A549 (cell line): ENCODE data around the gene TRAPPC5. TPM values are rescaled to one million over a fixed set of nuclear protein-coding genes. Genes with fewer than 3 reads are reported as not detected.

Source experiments
- ATAC-seq, 2 experiments: fragments of 200-7000 bp in 1 of 2; fragments of >200 bp in 1 of 2; cut with Nextera tagmentation in 1 of 2; cut with Tn5 transposase in 1 of 2; 3 replicates each; pipeline versions ENCODE4 v1.8.0 to v1.9.1; 2018 to 2020; ENCODE audit warnings: mild to moderate bottlenecking in 1 of 2, moderate library complexity in 1 of 2
- CTCF ChIA-PET: fragments of 300-600 bp; sonication (Branson Sonifier 250); formaldehyde crosslinking; extraction: SDS; loops from one replicate; lab custom pipeline; 2021; ENCODE audit warnings: antibody characterized with exemption, inconsistent platforms; lab: Yijun Ruan, JAX
- POLR2A ChIA-PET: fragments of 350-600 bp; formaldehyde crosslinking; extraction: SDS; loops from one replicate; lab custom pipeline; 2021; ENCODE audit warnings: antibody characterized with exemption, inconsistent platforms; lab: Yijun Ruan, JAX
- DNase-seq, 2 experiments: peaks; one replicate each; pipeline versions ENCODE4 v3.0.0 to v3.0.0-alpha.2; 2011 to 2016; ENCODE audit warnings: low read depth in 1 of 2, low spot score in 1 of 2
- FAIRE-seq: peaks from 2 replicates; lab custom pipeline; 2011; peaks lifted over from hg19 to GRCh38; lab: Jason Lieb, UNC
- H3K27ac ChIP-seq, 2 experiments: fragments of >200 bp; sonication (Bioruptor Twin); formaldehyde crosslinking; 3 replicates each; pipeline ENCODE4 v1.5.1; 2016 to 2017
- H3K4me1 ChIP-seq: fragments of >200 bp; sonication (Bioruptor Twin); formaldehyde crosslinking; 3 replicates; pipeline ENCODE4 v1.6.1; 2016
- H3K4me2 ChIP-seq: fragments of >200 bp; sonication (Bioruptor Twin); formaldehyde crosslinking; 3 replicates; pipeline ENCODE4 v1.6.1; 2016
- H3K4me3 ChIP-seq: fragments of >200 bp; sonication (Bioruptor Twin); formaldehyde crosslinking; 3 replicates; pipeline ENCODE4 v1.5.1; 2016
- H3K9me3 ChIP-seq: fragments of >200 bp; sonication (Bioruptor Twin); formaldehyde crosslinking; 3 replicates; pipeline ENCODE4 v1.6.1; 2016
- BHLHE40 ChIP-seq: IDR thresholded peaks from 2 replicates; pipeline ENCODE4 v1.6.1; 2012; ENCODE audit warnings: low read depth, low read length, inconsistent platforms
- CHD2 ChIP-seq: fragments of 150-350 bp; IDR thresholded peaks from 2 replicates; pipeline ENCODE4 v1.6.1; 2014; ENCODE audit warnings: low read length; ENCODE audit not compliant: partially characterized antibody
- CHD4 ChIP-seq: fragments of 200-600 bp; sonication (generic); IDR thresholded peaks from 2 replicates; pipeline ENCODE4 v1.6.1; 2016; ENCODE audit warnings: antibody characterized with exemption, mild to moderate bottlenecking, borderline replicate concordance
- E2F6 ChIP-seq: IDR thresholded peaks from 2 replicates; pipeline ENCODE4 v1.6.1; 2012; ENCODE audit warnings: low read depth, borderline replicate concordance
- HDAC2 ChIP-seq: fragments of 200-600 bp; sonication (generic); IDR thresholded peaks from 2 replicates; pipeline ENCODE4 v1.6.1; 2016
- HEYL ChIP-seq: fragments of 250-450 bp; sonication (Bioruptor Pico); IDR thresholded peaks from 2 replicates; pipeline ENCODE4 v1.8.0; 2021; ENCODE audit warnings: mild to moderate bottlenecking, moderate library complexity
- HOXA7 ChIP-seq: fragments of 250-450 bp; sonication (Bioruptor Pico); IDR thresholded peaks from 2 replicates; pipeline ENCODE4 v1.5.0; 2020; ENCODE audit warnings: mild to moderate bottlenecking, moderate library complexity
- HOXB5 ChIP-seq: fragments of 250-450 bp; sonication (Bioruptor Pico); IDR thresholded peaks from 2 replicates; pipeline ENCODE4 v1.5.0; 2020; ENCODE audit warnings: mild to moderate bottlenecking, moderate library complexity
- KDM5A ChIP-seq: fragments of 200-600 bp; sonication (generic); IDR thresholded peaks from 2 replicates; pipeline ENCODE4 v1.6.1; 2016; ENCODE audit warnings: antibody characterized with exemption, mild to moderate bottlenecking
- MAX ChIP-seq: IDR thresholded peaks from 2 replicates; pipeline ENCODE4 v1.6.1; 2012
- MYC ChIP-seq: IDR thresholded peaks from 2 replicates; pipeline ENCODE4 v1.6.1; 2012; ENCODE audit warnings: mild to moderate bottlenecking, inconsistent platforms, low read length, improper control_type of control experiment, borderline replicate concordance
- NFE2L2 ChIP-seq: fragments of 150-350 bp; conservative IDR thresholded peaks from 2 replicates; pipeline ENCODE4 v1.6.1; 2014; ENCODE audit warnings: low read length
- NR3C1 ChIP-seq: fragments of >200 bp; sonication (Bioruptor Twin); formaldehyde crosslinking; IDR thresholded peaks from 3 replicates; pipeline ENCODE4 v1.6.1; 2017
- PBX3 ChIP-seq: IDR thresholded peaks from 2 replicates; pipeline ENCODE4 v1.6.1; 2012
- PHF8 ChIP-seq: fragments of 200-600 bp; sonication (generic); IDR thresholded peaks from 2 replicates; pipeline ENCODE4 v1.6.1; 2016; ENCODE audit warnings: low read depth, mild to moderate bottlenecking, antibody characterized with exemption, moderate library complexity, borderline replicate concordance
- POLR2A ChIP-seq: IDR thresholded peaks from 2 replicates; pipeline ENCODE4 v1.6.1; 2012; ENCODE audit warnings: mild to moderate bottlenecking, low read length
- POLR2AphosphoS2 ChIP-seq: conservative IDR thresholded peaks from 2 replicates; pipeline ENCODE4 v1.6.1; 2012; ENCODE audit warnings: low read length, improper control_type of control experiment, inconsistent platforms
- RCOR1 ChIP-seq: fragments of 150-350 bp; IDR thresholded peaks from 2 replicates; pipeline ENCODE4 v1.6.1; 2014; ENCODE audit warnings: antibody characterized with exemption, low read length, low read depth
- SMC3 ChIP-seq: fragments of >200 bp; sonication (Bioruptor Twin); formaldehyde crosslinking; IDR thresholded peaks from 3 replicates; pipeline ENCODE4 v1.6.1; 2018; ENCODE audit warnings: inconsistent platforms
- TFCP2L1 ChIP-seq: fragments of 250-450 bp; sonication (Bioruptor Pico); IDR thresholded peaks from 2 replicates; pipeline ENCODE4 v1.5.0; 2021; ENCODE audit warnings: mild to moderate bottlenecking
- TP53 ChIP-seq: fragments of 250-450 bp; sonication (Bioruptor Pico); IDR thresholded peaks from 2 replicates; pipeline ENCODE4 v1.5.0; 2021; ENCODE audit warnings: mild to moderate bottlenecking, moderate library complexity
- WGBS: methylation state at CpG from one replicate; pipeline ENCODE4 v1.1.6; 2017; ENCODE audit errors: missing lambda C conversion rate; 5-methylcytosine and 5-hydroxymethylcytosine counted together
- polyA plus RNA-seq, 4 experiments: library from polyadenylated mRNA; depleted of rRNA in 3 of 4; stranded (reverse); fragments of >200 nt; fragmentation: RNase III in 1 of 4; extraction: RNeasy Plus Mini Kit Qiagen cat#74134 plus additional on column Dnase treatment in 1 of 4; gene quantifications; 2 replicates in 3 of 4; 3 replicates in 1 of 4; pipeline ENCODE4 v1.2.3, GENCODE V29; 2011 to 2017
- TF ChIP-seq, protein P1 (sequence below): fragments of 250-450 bp; sonication (Bioruptor Pico); IDR thresholded peaks from 2 replicates; pipeline ENCODE4 v1.5.0; 2021; ENCODE audit warnings: mild to moderate bottlenecking, moderate library complexity, borderline replicate concordance
- TF ChIP-seq, protein P2 (sequence below): fragments of >200 bp; sonication (Bioruptor Twin); formaldehyde crosslinking; IDR thresholded peaks from 2 replicates; pipeline ENCODE4 v1.6.1; 2016

The TRAPPC5 gene
- polyA plus RNA-seq, 2 of the 4 experiments (the other 2 are of a cell fraction), result 31.6 to 59.8 TPM

DNA sequence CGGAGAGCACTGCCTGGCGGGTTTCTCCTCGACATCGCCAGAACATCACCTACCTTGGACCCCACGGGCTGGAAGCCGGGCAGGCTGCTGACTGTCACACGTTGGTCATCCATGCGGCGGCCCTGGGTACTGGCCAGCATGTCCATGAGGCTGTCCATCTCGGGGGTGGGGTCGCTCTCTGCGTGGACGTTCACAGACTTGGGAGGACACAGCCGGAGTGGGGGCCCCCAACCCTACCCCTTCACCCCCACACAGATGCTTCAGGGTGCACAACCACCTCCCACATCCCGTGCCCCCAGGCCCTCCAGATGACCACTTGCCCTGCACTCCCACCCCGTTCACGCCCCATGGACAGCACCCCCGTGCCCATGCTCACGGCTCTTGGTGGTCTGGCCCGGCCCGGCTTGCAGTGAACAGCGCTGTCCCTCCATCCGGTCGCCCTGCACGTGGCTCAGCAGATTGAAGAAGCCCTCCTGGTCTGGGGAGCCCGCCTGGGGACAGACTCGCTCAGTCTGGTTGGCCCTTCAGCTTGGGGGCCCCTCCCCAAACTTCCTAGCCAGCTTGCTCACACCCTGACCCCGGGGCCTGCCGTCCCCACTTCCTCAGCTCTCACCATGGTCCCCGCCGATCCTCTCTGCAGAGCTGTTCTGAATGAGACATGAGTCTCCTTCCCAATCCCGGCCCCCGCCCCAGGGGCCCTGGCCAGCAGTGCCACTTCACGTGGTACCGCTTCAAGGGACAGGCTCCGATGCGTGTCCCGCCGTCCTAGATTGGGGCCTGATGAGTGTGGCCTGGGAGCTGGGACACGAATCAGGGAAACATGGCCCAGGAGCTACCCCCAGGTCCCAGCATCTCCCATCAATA is 48.1 kb upstream of the TRAPPC5 start:
- Histone ChIP-seq H3K27ac (no peak overlapping the region), H3K4me3 (no peak overlapping the region), H3K9me3 (no peaks in the 10 kb centered on the region), H3K4me2 (no peak overlapping the region), H3K4me1 (peaks cover 14% of the 10 kb centered on the region; the same call in 1 of the 3 replicates)
- POLR2A ChIA-PET, result interaction anchor here (2.3 kb wide), 1 partner anchor 8 kb away, joined by 6 read pairs; no protein-coding TSS in a partner anchor
- TF ChIP-seq MYC, result no peak
- TF ChIP-seq, protein P1, sequence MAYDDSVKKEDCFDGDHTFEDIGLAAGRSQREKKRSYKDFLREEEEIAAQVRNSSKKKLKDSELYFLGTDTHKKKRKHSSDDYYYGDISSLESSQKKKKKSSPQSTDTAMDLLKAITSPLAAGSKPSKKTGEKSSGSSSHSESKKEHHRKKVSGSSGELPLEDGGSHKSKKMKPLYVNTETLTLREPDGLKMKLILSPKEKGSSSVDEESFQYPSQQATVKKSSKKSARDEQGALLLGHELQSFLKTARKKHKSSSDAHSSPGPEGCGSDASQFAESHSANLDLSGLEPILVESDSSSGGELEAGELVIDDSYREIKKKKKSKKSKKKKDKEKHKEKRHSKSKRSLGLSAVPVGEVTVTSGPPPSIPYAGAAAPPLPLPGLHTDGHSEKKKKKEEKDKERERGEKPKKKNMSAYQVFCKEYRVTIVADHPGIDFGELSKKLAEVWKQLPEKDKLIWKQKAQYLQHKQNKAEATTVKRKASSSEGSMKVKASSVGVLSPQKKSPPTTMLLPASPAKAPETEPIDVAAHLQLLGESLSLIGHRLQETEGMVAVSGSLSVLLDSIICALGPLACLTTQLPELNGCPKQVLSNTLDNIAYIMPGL (CRISPR knock-in tag), result no peak
- TF ChIP-seq CHD4, result no peak
- no peak for TF ChIP-seq KDM5A
- no peak for TF ChIP-seq NFE2L2
- TF ChIP-seq MAX, result no peak
- DNase-seq (no peak), FAIRE-seq (no peak), ATAC-seq (no peak)
- WGBS, result 87% methylated on average over 15 of the region's 40 CpGs
- CTCF ChIA-PET, result interaction anchor here (1.3 to 2.2 kb wide), 2 partner anchors 48 to 64 kb away, joined by 5 to 12 read pairs; partner anchors contain the start of gene TRAPPC5

- CTCF ChIA-PET, result interaction anchor here (1.0 to 2.2 kb wide), 2 partner anchors 65 to 166 kb away, joined by 3 to 12 read pairs; no protein-coding TSS in a partner anchor
- POLR2A ChIA-PET, result interaction anchor here (2.3 kb wide), 1 partner anchor 9 kb away, joined by 6 read pairs; no protein-coding TSS in a partner anchor
Measured at GRCh38 chr19:7633698-7634097, 46.9 kb upstream of the TRAPPC5 start, which contains the start of gene PCP2. Gene PCP2 (minus strand): TSS chr19:7633719. CDS start chr19:7633457, 262 bp downstream.

GRCh38 chr19:7635670-7636069 is 45.0 kb upstream of the TRAPPC5 start:
- ChIA-PET POLR2A (no interaction called here), CTCF (no interaction called here)
- no peak for FAIRE-seq

More at GRCh38 chr19:7633698-7634097, 46.9 kb upstream of the TRAPPC5 start, which contains the start of gene PCP2:
- Histone ChIP-seq H3K4me2 (no peak within 1 kb of the TSS), H3K9me3 (no peaks in the 10 kb centered on the region), H3K4me3 (no peak within 1 kb of the TSS), H3K4me1 (peaks cover 7% of the 10 kb centered on the region; the same call in 1 of the 3 replicates), H3K27ac (no peak within 1 kb of the TSS)
- TF ChIP-seq TP53, result no peak
- TF ChIP-seq HOXA7 (CRISPR knock-in tag), result no peak
- no peak for TF ChIP-seq SMC3
- no peak for TF ChIP-seq POLR2A
- TF ChIP-seq POLR2AphosphoS2, result no peak
- DNase-seq (no peak), FAIRE-seq (no peak), ATAC-seq (no peak)
- no CpG with 5 or more reads among the region's 2 CpGs for WGBS

GRCh38 chr19:7636317-7636690 is 44.3 kb upstream of the TRAPPC5 start:
- no peak for FAIRE-seq
- H3K4me3 ChIP-seq, result peak overlapping the region; percentile 64
- POLR2A ChIA-PET, result no interaction called here
- 81% methylated on average over 10 of the region's 16 CpGs for WGBS
- H3K27ac ChIP-seq, result peak overlapping the region; percentile 44 to 98; a peak in 5 of 6 replicates
- peak overlapping the region; percentile 75 for H3K4me2 ChIP-seq
- no peak for ATAC-seq
- no peak for DNase-seq
- no peaks in the 10 kb centered on the region; the same call in 2 of the 3 replicates for H3K4me1 ChIP-seq
- no peaks in the 10 kb centered on the region for H3K9me3 ChIP-seq
- CTCF ChIA-PET, result no interaction called here
- TF ChIP-seq CHD4 (no peak), TFCP2L1 (no peak), PHF8 (no peak), NR3C1 (no peak), E2F6 (no peak), HEYL (no peak), HOXB5 (CRISPR knock-in tag) (no peak), TP53 (no peak), PBX3 (no peak), MYC (no peak), RCOR1 (no peak), BHLHE40 (no peak), CHD2 (no peak)
- TF ChIP-seq, protein P1 (CRISPR knock-in tag), result no peak
- TF ChIP-seq, protein P2, sequence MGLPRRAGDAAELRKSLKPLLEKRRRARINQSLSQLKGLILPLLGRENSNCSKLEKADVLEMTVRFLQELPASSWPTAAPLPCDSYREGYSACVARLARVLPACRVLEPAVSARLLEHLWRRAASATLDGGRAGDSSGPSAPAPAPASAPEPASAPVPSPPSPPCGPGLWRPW, result no peak

More at GRCh38 chr19:7635670-7636069, 45.0 kb upstream of the TRAPPC5 start:
- Histone ChIP-seq H3K9me3 (no peaks in the 10 kb centered on the region), H3K4me3 (no peak overlapping the region), H3K4me1 (peaks cover 4% of the 10 kb centered on the region; the same call in 1 of the 3 replicates), H3K4me2 (no peak overlapping the region), H3K27ac (no peak overlapping the region)
- DNase-seq, result no peak
- WGBS, result 43% methylated on average over 6 of the region's 6 CpGs
- ATAC-seq, result no peak
- no peak for TF ChIP-seq RCOR1
- TF ChIP-seq HDAC2, result no peak
